ENCODE data around the gene CST9. TPM values are rescaled to one million over a fixed set of nuclear protein-coding genes. Genes with fewer than 3 reads are reported as not detected.

CST9 gene
- total and polyA plus RNA-seq, 2 of the 8 experiments (the other 6 are each of a cell fraction or from before 2014, with no cell fraction given): 0.05 to 0.19 TPM

- no peak for TF ChIP-seq SP4 (IDR thresholded peaks at IDR 0.05; ENCODE audit: low read length)
- no peak for TF ChIP-seq HDAC6 (IDR thresholded peaks at IDR 0.05; ENCODE audit: low read depth, low read length)
- 0 out of 2 replicates have a peak, but pooled peaks have one; percentile 13 for TF ChIP-seq MAX (IDR thresholded peaks at IDR 0.05)
- TF ChIP-seq POLR2AphosphoS5 (IDR thresholded peaks at IDR 0.05; ENCODE audit: low read depth, low read length): no peak
- TF ChIP-seq, protein P1, sequence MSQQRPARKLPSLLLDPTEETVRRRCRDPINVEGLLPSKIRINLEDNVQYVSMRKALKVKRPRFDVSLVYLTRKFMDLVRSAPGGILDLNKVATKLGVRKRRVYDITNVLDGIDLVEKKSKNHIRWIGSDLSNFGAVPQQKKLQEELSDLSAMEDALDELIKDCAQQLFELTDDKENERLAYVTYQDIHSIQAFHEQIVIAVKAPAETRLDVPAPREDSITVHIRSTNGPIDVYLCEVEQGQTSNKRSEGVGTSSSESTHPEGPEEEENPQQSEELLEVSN (IDR thresholded peaks at IDR 0.05): 0 out of 2 replicates have a peak, but pooled peaks have one; percentile 24
- no peak for TF ChIP-seq RNF2 (IDR thresholded peaks at IDR 0.05; ENCODE audit: borderline replicate concordance, low read depth, low read length, missing control alignments, poor library complexity, severe bottlenecking)
- no peak for TF ChIP-seq JUN (IDR thresholded peaks at IDR 0.05; ENCODE audit: low read depth, low read length)
- TF ChIP-seq TCF12 (IDR thresholded peaks at IDR 0.05; ENCODE audit: low read depth, low read length): no peak
- Histone ChIP-seq H2BK15ac (ENCODE audit: low read length) (peak overlapping the region; percentile 100), H2AK5ac (ENCODE audit: low read depth, low read length) (no peak overlapping the region), H3K4ac (replicated peaks; ENCODE audit: insufficient read length, low read depth, low read length) (no peak overlapping the region), H3K4me2 (ENCODE audit: insufficient read depth in 1 of 2, low read depth in 2 of 2, low read length in 2 of 2) (no peak overlapping the region), H3K23me2 (ENCODE audit: low read depth, low read length) (no peaks in the 10 kb centered on the region), H3K4me1 (replicated peaks in 1 of 4; ENCODE audit: control insufficient read depth in 3 of 4, insufficient read depth in 4 of 4, low read length in 3 of 4) (peaks cover 0 to 7% (median 2%) of the 10 kb centered on the region in 4 experiments; a peak in 3 of 7 replicates), H3K79me1 (ENCODE audit: low read depth, low read length) (no peaks in the 10 kb centered on the region), H4K20me1 (replicated peaks in 1 of 2; ENCODE audit: control insufficient read depth in 1 of 2, insufficient read depth in 2 of 2, low read length in 2 of 2) (no peaks in the 10 kb centered on the region), H3K56ac (replicated peaks; ENCODE audit: insufficient read length, low read depth, low read length) (no peak overlapping the region), H2BK12ac (ENCODE audit: low read depth, low read length) (peak overlapping the region; percentile 88; the same call in 1 of the 2 replicates), H3K27me3 (replicated peaks in 1 of 4; ENCODE audit: control insufficient read depth in 3 of 4, extremely low read depth in 1 of 4, insufficient read depth in 3 of 4, low read length in 3 of 4) (no peaks in the 10 kb centered on the region; a peak in 1 of 7 replicates), H2BK5ac (ENCODE audit: low read depth, low read length) (no peak overlapping the region), H3K27ac (ENCODE audit: low read depth, low read length) (no peak overlapping the region), H3K14ac (ENCODE audit: insufficient read length) (no peak overlapping the region), H4K5ac (ENCODE audit: insufficient read length, low read depth, low read length) (no peak overlapping the region), H3K9ac (replicated peaks in 1 of 4; ENCODE audit: extremely low read depth in 1 of 4, low read depth in 3 of 4, low read length in 3 of 4) (no peak overlapping the region; a peak in 1 of 7 replicates), H3K23ac (ENCODE audit: insufficient read length) (no peak overlapping the region), H2BK20ac (ENCODE audit: low read length) (peak overlapping the region; percentile 16), H3K18ac (ENCODE audit: extremely low read depth, low read length) (no peak overlapping the region), H3K4me3 (ENCODE audit: extremely low read depth in 1 of 4, insufficient read depth in 2 of 4, low read depth in 3 of 4, low read length in 4 of 4) (no peak overlapping the region; a peak in 1 of 8 replicates), H3K79me2 (ENCODE audit: control insufficient read depth in 1 of 2, insufficient read depth in 2 of 2, low read length in 2 of 2) (no peaks in the 10 kb centered on the region), H4K91ac (replicated peaks; ENCODE audit: insufficient read length, low read length) (peak overlapping the region; percentile 67), H3K9me3 (ENCODE audit: insufficient read depth in 2 of 2, low read depth in 1 of 2, low read length in 1 of 2) (no peaks in the 10 kb centered on the region), H4K8ac (ENCODE audit: extremely low read depth, insufficient read depth, low read length) (no peak overlapping the region), H3K36me3 (ENCODE audit: control insufficient read depth in 2 of 4, insufficient read depth in 4 of 4, low read length in 3 of 4) (no peaks in the 10 kb centered on the region), H2BK120ac (replicated peaks; ENCODE audit: low read depth, low read length) (no peak overlapping the region), H2AFZ (ENCODE audit: low read length) (0 out of 2 replicates have a peak overlapping the region, but pooled peaks have one; percentile 42)
- POLR2A ChIA-PET (ENCODE audit: partially characterized antibody): interaction anchor here (1.5 kb wide), 1 partner anchor 23 kb away, joined by 4 read pairs; no protein-coding TSS in a partner anchor
- DNase-seq (ENCODE audit: low read depth in 1 of 2, low spot score in 2 of 2) (peak in 1 of 2 experiments; percentile 48), FAIRE-seq (no peak)
- WGBS, 2 experiments (ENCODE audit: extremely low coverage in 1 of 2, insufficient coverage in 1 of 2, insufficient read length in 1 of 2, insufficient replicate concordance in 2 of 2, low coverage in 1 of 2, low lambda C conversion rate in 2 of 2, missing lambda C conversion rate in 1 of 2): 86% methylated on average over 18 of the region's 18 CpGs; no CpG with 5 or more reads in 1 of the 2 experiments
- CTCF ChIA-PET (ENCODE audit: partially characterized antibody): interaction anchor here (0.8 to 18.5 kb wide), 11 partner anchors 9 to 164 kb away, joined by 3 to 328 read pairs (median 3); partner anchors contain the start of genes CST11 and CSTL1
These were observed 2.6 kb upstream of the CST9 start for GRCh38 chr20:23608251-23608846.
